Measurements from ENCODE around the gene DNAI7.

- TF ChIP-seq CTCF (conservative IDR thresholded peaks at IDR 0.05) (no peak), EZH2 (IDR thresholded peaks at IDR 0.05; ENCODE audit: low read depth) (no peak)
These were observed 107.4 kb downstream of the DNAI7 start for GRCh38 chr12:25087596-25087995.
